Caco-2 (cell line): Measurements from ENCODE around the gene GFOD1. TPM values are rescaled to one million over a fixed set of nuclear protein-coding genes. Genes with fewer than 3 reads are reported as not detected.

Source experiments
- BruUV-seq: library from RNA; stranded (reverse); fragments of 400-500 nt; replicated peaks from 2 replicates; lab custom pipeline; 2021; lab: Mats Ljungman, UMichigan
- CTCF ChIA-PET: fragments of 300-600 bp; sonication (Branson Sonifier 250); formaldehyde crosslinking; loops from one replicate; lab custom pipeline; 2022; ENCODE audit warnings: antibody characterized with exemption; lab: Charles Lee
- POLR2A ChIA-PET: fragments of 300-600 bp; sonication (Branson Sonifier 250); formaldehyde crosslinking; loops from one replicate; lab custom pipeline; 2022; ENCODE audit warnings: antibody characterized with exemption; lab: Charles Lee
- DNase-seq, 2 experiments: peaks; one replicate each; pipeline versions ENCODE4 v3.0.0 to v3.0.0-alpha.2; 2020 to 2022
- H3K27me3 ChIP-seq: replicated peaks from 2 replicates; pipeline ENCODE4 v1.6.0; 2011; ENCODE audit warnings: low read length; ENCODE audit not compliant: control insufficient read depth, insufficient read depth
- H3K36me3 ChIP-seq: 2 replicates; pipeline ENCODE4 v1.5.1; 2011; ENCODE audit warnings: low read length; ENCODE audit not compliant: control insufficient read depth, insufficient read depth
- H3K4me1 ChIP-seq: fragments of 250-450 bp; sonication (Bioruptor Pico); 2 replicates; pipeline ENCODE4 v1.5.1; 2020; ENCODE audit warnings: mild to moderate bottlenecking
- H3K4me3 ChIP-seq: 2 replicates; pipeline ENCODE4 v1.5.1; 2011; ENCODE audit warnings: low read depth, mild to moderate bottlenecking, control low read depth, low read length
- H3K9me3 ChIP-seq: fragments of 250-450 bp; sonication (Bioruptor Pico); 2 replicates; pipeline ENCODE4 v1.5.1; 2020; ENCODE audit warnings: mild to moderate bottlenecking, moderate library complexity
- H3K27ac Mint-ChIP-seq: one replicate; pipeline ENCODE4 v1.8.0; 2022; ENCODE audit warnings: mixed read lengths; ENCODE audit not compliant: unreplicated experiment
- H3K27me3 Mint-ChIP-seq: one replicate; pipeline ENCODE4 v1.8.0; 2022; ENCODE audit warnings: mixed read lengths; ENCODE audit not compliant: insufficient read depth, unreplicated experiment
- H3K36me3 Mint-ChIP-seq: one replicate; pipeline ENCODE4 v1.8.0; 2022; ENCODE audit warnings: mild to moderate bottlenecking, mixed read lengths; ENCODE audit not compliant: insufficient read depth, unreplicated experiment
- H3K4me1 Mint-ChIP-seq: one replicate; pipeline ENCODE4 v1.8.0; 2022; ENCODE audit warnings: low read depth, mixed read lengths; ENCODE audit not compliant: unreplicated experiment
- H3K4me3 Mint-ChIP-seq: one replicate; pipeline ENCODE4 v1.8.0; 2022; ENCODE audit warnings: mild to moderate bottlenecking, moderate library complexity, mixed read lengths; ENCODE audit not compliant: unreplicated experiment
- H3K9me3 Mint-ChIP-seq: one replicate; pipeline ENCODE4 v1.8.0; 2022; ENCODE audit warnings: mixed read lengths; ENCODE audit not compliant: unreplicated experiment
- intact Hi-C: fragments of 100-400 bp; cut with micrococcal nuclease; formaldehyde crosslinking; loops from one replicate; pipeline ENCODE4 v1.10.0; 2022; ENCODE audit not compliant: unreplicated experiment
- total RNA-seq: library from RNA; stranded (reverse); gene quantifications from 2 replicates; pipeline ENCODE4 v1.2.3, GENCODE V29; 2022
- TF ChIP-seq, protein P1 (sequence below), 2 experiments: fragments of 200-600 bp in 1 of 2; IDR thresholded peaks; 1 replicate in 1 of 2; 2 replicates in 1 of 2; pipeline versions ENCODE4 v1.5.1 to v1.8.0; 2011 to 2022; ENCODE audit warnings: antibody characterized with exemption in 1 of 2, control low read depth in 1 of 2, inconsistent platforms in 1 of 2, low read depth in 1 of 2, low read length in 1 of 2, mild to moderate bottlenecking in 1 of 2, moderate library complexity in 1 of 2; ENCODE audit not compliant: insufficient read depth in 1 of 2, severe bottlenecking in 1 of 2, unreplicated experiment in 1 of 2

The GFOD1 gene
- total RNA-seq, 1 experiment from 2014 or later = 0.84 TPM

GRCh38 chr6:13398421-13398994 lies 88.9 kb downstream of the GFOD1 start:
- no peak for DNase-seq
- Histone ChIP-seq H3K4me1 (no peaks in the 10 kb centered on the region), H3K27me3 (no peaks in the 10 kb centered on the region), H3K4me3 (no peak overlapping the region), H3K9me3 (no peaks in the 10 kb centered on the region), H3K36me3 (no peaks in the 10 kb centered on the region)
- no peak overlapping the region for H3K4me3 Mint-ChIP-seq
- H3K27me3 Mint-ChIP-seq = peaks cover 3% of the 10 kb centered on the region
- ChIA-PET CTCF (no interaction called here), POLR2A (no interaction called here)
- intact Hi-C loops = no loop called here
- no peak overlapping the region for H3K27ac Mint-ChIP-seq
- TF ChIP-seq, protein P1, sequence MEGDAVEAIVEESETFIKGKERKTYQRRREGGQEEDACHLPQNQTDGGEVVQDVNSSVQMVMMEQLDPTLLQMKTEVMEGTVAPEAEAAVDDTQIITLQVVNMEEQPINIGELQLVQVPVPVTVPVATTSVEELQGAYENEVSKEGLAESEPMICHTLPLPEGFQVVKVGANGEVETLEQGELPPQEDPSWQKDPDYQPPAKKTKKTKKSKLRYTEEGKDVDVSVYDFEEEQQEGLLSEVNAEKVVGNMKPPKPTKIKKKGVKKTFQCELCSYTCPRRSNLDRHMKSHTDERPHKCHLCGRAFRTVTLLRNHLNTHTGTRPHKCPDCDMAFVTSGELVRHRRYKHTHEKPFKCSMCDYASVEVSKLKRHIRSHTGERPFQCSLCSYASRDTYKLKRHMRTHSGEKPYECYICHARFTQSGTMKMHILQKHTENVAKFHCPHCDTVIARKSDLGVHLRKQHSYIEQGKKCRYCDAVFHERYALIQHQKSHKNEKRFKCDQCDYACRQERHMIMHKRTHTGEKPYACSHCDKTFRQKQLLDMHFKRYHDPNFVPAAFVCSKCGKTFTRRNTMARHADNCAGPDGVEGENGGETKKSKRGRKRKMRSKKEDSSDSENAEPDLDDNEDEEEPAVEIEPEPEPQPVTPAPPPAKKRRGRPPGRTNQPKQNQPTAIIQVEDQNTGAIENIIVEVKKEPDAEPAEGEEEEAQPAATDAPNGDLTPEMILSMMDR (IDR thresholded peaks at IDR 0.05; ENCODE audit: insufficient read depth in 1 of 2, low read depth in 1 of 2, low read length in 1 of 2, severe bottlenecking in 1 of 2, unreplicated experiment in 1 of 2) = no peak
- H3K36me3 Mint-ChIP-seq = no peaks in the 10 kb centered on the region
- H3K4me1 Mint-ChIP-seq = no peaks in the 10 kb centered on the region
- H3K9me3 Mint-ChIP-seq = no peaks in the 10 kb centered on the region
- no TSS peak for BruUV-seq

DNA sequence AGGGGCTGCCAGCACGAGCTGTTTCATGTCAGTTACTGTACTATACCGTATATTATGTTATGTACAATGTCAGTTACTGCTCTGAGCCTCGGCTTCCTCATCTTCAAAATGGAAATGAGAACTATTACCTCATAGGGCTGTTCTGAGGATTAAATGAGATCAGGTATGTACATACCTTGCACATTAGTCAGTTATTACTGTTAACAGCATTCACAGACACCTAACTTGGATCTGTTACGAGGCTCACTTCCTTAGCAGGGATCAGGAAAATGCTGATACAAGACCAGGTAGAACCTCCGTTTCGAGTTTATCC lies 89.4 kb downstream of the GFOD1 start:
- Histone ChIP-seq H3K4me1 (no peaks in the 10 kb centered on the region), H3K36me3 (no peaks in the 10 kb centered on the region), H3K9me3 (no peaks in the 10 kb centered on the region), H3K4me3 (no peak overlapping the region), H3K27me3 (no peaks in the 10 kb centered on the region)
- Mint-ChIP-seq H3K27ac (no peak overlapping the region), H3K4me3 (no peak overlapping the region), H3K4me1 (no peaks in the 10 kb centered on the region), H3K36me3 (no peaks in the 10 kb centered on the region), H3K9me3 (no peaks in the 10 kb centered on the region), H3K27me3 (peaks cover 3% of the 10 kb centered on the region)
- POLR2A ChIA-PET = no interaction called here
- TF ChIP-seq, protein P1 (IDR thresholded peaks at IDR 0.05; ENCODE audit: insufficient read depth in 1 of 2, low read depth in 1 of 2, low read length in 1 of 2, severe bottlenecking in 1 of 2, unreplicated experiment in 1 of 2) = no peak
- no TSS peak for BruUV-seq
- CTCF ChIA-PET = no interaction called here
- no peak for DNase-seq
- intact Hi-C loops = no loop called here

GRCh38 chr6:13397359-13398068 lies 89.9 kb downstream of the GFOD1 start:
- no peak for DNase-seq
- no peak overlapping the region for H3K4me3 Mint-ChIP-seq
- Histone ChIP-seq H3K4me3 (no peak overlapping the region), H3K27me3 (no peaks in the 10 kb centered on the region), H3K36me3 (no peaks in the 10 kb centered on the region), H3K4me1 (no peaks in the 10 kb centered on the region), H3K9me3 (no peaks in the 10 kb centered on the region)
- no peak overlapping the region for H3K27ac Mint-ChIP-seq
- BruUV-seq = no TSS peak
- TF ChIP-seq, protein P1 (IDR thresholded peaks at IDR 0.05; ENCODE audit: insufficient read depth in 1 of 2, low read depth in 1 of 2, low read length in 1 of 2, severe bottlenecking in 1 of 2, unreplicated experiment in 1 of 2) = no peak
- H3K27me3 Mint-ChIP-seq = peaks cover 3% of the 10 kb centered on the region
- CTCF ChIA-PET = no interaction called here
- no peaks in the 10 kb centered on the region for H3K36me3 Mint-ChIP-seq
- no peaks in the 10 kb centered on the region for H3K9me3 Mint-ChIP-seq
- intact Hi-C loops = no loop called here
- no peaks in the 10 kb centered on the region for H3K4me1 Mint-ChIP-seq
- POLR2A ChIA-PET = no interaction called here
